ENCODE data around the gene XCL1.
A peak's percentile ranks its signal among the peaks of the same experiment; 100 is the strongest.
"Not testable (repeated sequence)": the region's sequence is repeated elsewhere in the genome, so short reads cannot be mapped to it uniquely, and the experiment has no call there.

The XCL1 gene

GRCh38 chr1:168568346-168568745, 8.1 kb upstream of the XCL1 start:
- no peak for DNase-seq

DNA sequence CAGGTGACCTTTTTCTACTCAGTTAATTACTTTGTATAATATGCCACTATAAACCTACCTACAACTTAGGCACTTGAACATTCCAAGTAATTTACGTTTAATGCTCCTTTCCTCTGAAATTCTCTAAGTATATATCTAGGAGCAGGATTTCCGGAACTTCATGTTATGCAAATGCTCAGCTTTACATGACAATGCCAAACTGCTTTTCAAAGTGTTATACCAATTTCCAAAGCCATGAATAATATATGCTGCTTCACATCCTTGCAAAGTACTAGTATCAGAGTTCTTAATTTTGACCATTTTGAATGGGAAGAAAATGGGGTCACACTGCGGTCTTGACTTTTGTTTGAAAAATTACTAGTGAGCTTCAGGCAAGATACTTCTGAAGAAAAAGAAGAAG, 5.8 kb upstream of the XCL1 start:
- DNase-seq, result no peak

DNA sequence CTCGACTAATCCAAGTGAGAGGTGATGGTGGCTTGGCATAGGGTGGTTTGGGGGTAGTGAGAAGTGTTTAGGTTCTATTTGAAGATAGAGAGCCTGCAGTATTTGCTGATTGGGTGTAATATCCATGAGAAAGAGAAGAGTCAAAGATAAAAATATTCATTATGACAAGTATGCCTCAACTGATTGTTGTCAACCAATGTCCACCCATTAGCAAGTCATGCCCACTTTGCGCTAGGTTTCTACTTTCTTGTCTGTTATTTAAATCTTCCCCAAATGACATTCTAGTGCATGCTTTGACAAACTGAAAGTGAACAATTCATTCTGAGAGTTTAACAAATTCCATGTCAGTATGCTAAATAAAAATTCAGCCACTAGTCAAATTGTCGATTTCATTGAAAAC, 3.8 kb upstream of the XCL1 start:
- DNase-seq, result no peak

DNA sequence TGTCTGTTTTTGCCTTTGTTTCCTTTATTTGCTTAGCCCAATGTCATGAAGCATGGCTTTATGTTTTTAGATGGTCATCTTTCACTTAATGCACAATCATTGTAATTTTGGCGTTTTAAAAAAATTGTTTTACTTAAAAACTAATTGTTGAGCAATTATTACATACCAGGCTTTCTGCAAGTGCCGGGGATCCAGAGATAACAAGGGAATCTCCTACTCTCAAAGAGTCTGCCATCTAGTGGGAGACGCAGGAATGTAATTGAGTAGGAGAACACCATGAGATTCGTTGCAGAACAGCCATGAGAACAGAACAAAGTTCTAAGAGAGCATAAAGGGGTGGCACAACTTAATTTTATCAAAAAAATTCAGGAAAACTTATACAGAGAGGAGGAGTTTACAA, 2.2 kb upstream of the XCL1 start:
- peak; percentile 46 for DNase-seq

DNA sequence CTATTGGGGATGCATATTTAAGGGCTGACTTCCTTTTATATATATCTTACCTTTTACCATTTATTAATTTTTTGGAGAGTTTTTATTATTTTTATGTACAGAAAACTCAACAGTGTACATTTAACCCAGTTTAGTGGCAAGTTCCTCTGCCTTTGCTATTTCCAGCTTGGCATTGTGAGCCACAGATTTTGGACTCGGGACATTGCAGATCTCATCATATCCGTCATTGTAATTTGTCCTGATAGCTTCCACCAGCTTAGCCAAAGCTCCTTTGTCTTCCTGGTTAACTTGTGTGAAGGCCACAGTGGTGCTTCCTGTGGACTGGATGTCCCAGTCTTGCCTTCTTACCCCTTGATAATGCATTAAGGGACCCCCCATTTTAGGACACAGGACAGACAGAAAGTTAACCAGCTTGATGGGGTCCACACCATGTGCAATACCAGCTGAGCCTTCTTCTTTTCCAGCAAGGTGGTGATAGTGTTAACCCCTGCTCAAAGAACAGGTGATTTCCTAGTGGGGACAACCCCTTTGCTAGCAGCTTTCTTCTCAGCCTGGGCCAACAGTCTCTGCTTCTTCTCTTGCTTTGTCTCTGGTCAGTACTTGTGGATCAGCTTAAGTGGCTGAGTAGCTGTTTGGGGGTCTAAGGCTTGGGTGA, 2.3 kb downstream of the XCL1 start:
- DNase-seq, result not testable (repeated sequence)

DNA sequence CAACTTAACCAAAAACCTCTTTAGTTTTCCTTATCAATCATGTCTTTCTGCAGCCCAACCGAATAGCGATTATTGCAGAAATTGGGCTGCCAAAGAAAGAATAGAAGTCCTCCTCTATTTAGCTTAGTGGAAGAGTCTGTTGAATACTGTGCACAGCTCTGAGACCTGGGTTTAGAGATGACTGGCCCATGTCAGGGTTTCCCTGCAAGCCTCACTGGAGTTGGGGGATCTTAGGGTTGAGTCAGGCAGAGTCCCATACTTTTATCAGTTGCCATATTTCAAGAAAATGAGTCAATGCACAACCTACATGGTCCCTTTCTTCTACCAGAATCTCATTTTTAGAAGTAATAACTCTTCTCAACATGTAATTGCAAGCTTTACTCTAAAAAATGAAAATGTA, 3.9 kb downstream of the XCL1 start:
- DNase-seq, result not testable (repeated sequence)

DNA sequence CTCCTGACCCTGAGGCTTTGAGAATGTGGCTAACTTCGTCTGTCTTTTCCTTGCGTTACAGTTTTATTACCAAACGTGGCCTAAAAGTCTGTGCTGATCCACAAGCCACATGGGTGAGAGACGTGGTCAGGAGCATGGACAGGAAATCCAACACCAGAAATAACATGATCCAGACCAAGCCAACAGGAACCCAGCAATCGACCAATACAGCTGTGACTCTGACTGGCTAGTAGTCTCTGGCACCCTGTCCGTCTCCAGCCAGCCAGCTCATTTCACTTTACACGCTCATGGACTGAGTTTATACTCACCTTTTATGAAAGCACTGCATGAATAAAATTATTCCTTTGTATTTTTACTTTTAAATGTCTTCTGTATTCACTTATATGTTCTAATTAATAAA, 4.6 kb downstream of the XCL1 start:
- DNase-seq, result not testable (repeated sequence)

DNA sequence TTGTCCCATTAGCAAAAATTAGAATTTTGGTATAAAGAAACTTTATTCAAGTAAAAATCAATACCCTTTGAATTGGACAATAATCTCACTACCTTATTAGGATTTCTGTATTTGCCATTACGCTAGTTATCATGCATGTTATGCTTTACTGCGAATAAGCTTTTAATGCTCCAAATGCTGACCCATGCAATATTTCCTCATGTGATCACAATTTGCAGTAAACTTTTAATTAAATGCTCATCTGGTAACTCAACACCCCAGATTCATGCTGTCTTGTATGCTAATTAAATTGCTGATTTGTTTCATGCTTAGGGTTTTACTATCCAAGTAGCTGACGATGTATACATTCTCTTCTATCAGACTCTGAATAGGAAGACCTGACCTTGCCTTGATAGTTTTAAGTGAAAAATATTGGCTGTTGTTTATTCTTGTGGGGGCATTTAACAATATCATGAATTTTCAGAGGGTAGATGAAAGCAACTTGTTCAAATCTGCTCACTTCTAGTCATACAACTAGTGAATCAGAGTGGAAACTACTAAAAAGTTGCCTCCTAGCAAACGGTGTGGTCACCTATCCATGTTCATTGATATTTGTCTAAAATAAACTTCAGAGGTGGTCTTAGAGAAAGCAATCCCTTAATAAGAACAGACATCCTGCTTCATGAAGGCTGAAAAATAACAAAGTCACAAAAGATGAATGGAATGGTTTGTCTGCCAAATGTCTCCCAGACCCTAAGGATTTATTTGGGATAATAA, 5.6 kb downstream of the XCL1 start:
- no peak for DNase-seq

- DNase-seq, result no peak
These were observed 6.4 kb downstream of the XCL1 start for GRCh38 chr1:168582688-168583336.

DNA sequence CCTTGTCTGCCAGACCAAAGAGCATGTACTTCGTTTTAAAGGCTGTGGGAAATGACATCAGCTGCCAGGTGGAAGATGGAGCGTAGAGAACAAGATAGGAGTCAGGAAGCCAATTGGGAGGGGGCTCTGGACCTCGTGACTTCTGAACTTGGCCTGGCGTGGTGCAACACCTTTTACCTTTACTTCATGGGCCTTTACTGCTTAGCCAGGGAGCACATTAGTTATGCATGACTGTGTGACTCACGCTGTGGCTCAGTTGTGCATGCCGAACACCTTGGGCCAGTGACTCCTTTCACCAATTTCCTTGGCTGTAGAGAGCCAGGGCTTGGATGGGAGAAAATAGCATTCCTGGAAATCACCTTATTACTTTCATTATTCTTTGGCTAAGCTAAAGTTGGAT, 7.2 kb downstream of the XCL1 start:
- DNase-seq, result no peak

- DNase-seq, result no peak
These were observed 8.8 kb downstream of the XCL1 start for GRCh38 chr1:168585191-168585590.

GRCh38 chr1:168585937-168586336, 9.5 kb downstream of the XCL1 start:
- DNase-seq, result no peak

DNA sequence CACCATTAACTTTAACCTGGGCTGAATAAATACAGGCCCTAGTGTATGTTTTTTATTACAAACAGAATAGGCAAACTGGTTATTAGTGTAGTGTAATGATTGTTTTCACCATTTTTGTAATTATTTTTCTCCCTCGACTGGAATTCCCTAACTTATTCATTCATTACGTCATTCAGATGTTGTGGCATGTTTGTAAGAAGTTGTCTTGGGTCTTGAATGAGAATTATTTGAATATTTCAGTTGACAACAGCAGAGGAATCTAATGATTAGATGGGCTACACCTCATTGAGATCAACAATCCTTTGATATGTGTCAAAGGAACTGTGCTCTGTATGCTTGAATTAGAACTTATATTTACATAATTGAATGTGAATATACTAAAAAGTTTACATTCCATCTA, 12.8 kb downstream of the XCL1 start:
- DNase-seq, result no peak

GRCh38 chr1:168591066-168591465, 14.7 kb downstream of the XCL1 start:
- DNase-seq, result no peak

DNA sequence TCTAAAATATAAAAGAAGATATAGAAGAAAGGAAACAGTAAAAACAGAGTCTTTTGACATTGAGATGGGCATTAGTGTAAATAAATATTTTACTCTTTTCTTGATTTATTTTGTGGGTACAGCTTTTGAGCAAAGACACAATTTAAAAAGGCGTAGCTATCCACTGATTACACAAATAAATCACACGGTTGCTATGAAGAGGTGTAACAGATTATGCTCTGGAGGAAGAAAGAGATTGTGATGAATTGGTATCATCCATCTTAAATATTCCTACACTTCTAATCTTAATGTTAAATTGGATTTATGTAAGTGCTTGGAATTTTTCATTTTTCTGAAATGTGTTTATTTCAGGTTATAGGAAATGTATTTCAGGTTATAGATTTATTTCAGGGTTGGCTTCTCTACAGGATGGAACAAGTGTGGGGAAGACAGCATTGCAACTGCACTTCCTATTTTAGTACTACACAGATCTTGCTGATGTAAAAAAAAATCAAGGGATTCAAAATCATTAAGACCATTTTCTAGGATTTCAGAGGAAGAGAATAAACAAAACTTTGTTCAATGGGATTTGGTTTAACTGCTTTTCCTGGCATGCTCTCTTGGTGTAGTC, 15.3 kb downstream of the XCL1 start:
- DNase-seq, result no peak

DNA sequence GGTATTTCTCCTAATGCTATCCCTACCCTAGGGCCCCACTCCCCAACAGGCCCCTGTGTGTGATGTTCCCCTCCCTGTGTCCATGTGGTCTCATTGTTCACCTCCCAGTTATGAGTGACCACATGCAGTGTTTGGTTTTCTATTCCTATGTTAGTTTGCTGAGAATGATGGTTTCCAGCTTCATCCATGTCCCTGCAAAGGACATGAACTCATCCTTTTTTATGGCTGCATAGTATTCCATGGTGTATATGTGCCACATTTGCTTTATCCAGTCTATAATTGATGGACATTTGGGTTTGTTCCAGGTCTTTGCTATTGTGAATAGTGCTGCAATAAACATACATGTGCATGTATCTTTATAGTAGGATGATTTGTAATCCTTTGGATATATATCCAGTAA, 19.0 kb downstream of the XCL1 start:
- DNase-seq, result not testable (repeated sequence)

GRCh38 chr1:168598125-168598524, 21.7 kb downstream of the XCL1 start:
- DNase-seq, result no peak

DNA sequence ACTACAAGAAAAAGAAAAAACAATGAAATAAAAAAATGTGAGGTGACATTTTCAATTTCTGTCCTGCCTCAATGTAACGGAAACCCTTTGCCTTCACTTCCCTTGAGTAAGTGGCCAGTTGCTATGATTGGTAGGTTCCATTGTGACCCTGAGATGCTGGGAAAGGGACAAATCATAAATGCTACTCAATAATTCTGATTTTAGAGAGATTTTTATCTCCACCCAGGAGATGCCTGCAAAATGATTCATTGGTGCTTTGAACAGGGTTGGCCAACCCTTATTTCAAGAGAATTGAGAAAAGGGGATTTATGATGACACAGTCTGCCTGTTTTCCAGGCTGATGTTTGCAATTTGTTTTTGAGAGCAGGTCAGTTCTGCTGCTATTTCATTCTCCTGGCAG, 22.5 kb downstream of the XCL1 start:
- DNase-seq, result no peak

DNA sequence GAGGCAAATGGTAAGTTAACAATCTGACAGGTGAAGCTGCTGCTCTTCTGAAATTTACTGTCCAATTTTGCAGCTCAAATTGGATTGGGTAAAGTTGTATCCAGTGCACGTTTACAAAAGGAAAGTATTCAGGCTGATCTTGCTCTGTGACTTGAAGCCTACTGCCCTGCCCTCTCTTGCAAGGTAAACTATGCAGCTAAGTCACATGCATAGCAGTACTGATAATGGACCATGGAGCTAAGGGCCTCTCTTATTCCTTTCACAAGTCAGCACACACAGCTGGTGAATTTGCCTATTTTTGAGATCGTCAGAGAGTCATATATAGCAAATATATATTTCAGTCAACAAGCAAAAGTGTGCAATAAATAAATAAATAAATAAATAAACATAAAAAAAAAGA, 23.2 kb downstream of the XCL1 start:
- DNase-seq, result no peak

- DNase-seq, result no peak
These were observed 24.6 kb downstream of the XCL1 start for GRCh38 chr1:168601051-168601450.

- DNase-seq, result peak; percentile 79
These were observed 27.2 kb downstream of the XCL1 start for GRCh38 chr1:168603501-168604110.

- no peak for DNase-seq
These were observed 29.0 kb downstream of the XCL1 start for GRCh38 chr1:168605443-168605842.

DNA sequence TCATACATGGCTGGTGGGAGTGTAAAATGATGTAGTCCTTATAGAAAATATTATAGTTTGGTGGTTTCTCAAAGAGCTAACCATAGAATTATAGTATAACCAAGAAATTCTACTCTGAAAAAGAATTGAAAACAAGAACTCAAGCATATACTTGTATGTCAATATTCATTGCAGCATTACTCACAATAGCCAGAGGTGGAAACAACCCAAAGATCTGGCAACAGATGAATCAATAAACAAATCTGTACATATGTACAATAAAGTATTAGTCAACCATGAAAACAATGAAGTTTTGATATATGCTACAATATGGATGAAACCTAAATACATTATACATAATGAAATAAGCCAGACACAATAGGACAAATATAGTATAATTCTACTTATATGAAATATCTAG, 29.7 kb downstream of the XCL1 start:
- no peak for DNase-seq
